ENCODE measurements around the gene MAPK8IP2. TPM values are rescaled to one million over a fixed set of nuclear protein-coding genes. Genes with fewer than 3 reads are reported as not detected.

The MAPK8IP2 gene
- polyA plus RNA-seq, 1 donor (not counting 4 experiments of a cell fraction or from before 2014, with no cell fraction given) = 0.29 TPM

DNA sequence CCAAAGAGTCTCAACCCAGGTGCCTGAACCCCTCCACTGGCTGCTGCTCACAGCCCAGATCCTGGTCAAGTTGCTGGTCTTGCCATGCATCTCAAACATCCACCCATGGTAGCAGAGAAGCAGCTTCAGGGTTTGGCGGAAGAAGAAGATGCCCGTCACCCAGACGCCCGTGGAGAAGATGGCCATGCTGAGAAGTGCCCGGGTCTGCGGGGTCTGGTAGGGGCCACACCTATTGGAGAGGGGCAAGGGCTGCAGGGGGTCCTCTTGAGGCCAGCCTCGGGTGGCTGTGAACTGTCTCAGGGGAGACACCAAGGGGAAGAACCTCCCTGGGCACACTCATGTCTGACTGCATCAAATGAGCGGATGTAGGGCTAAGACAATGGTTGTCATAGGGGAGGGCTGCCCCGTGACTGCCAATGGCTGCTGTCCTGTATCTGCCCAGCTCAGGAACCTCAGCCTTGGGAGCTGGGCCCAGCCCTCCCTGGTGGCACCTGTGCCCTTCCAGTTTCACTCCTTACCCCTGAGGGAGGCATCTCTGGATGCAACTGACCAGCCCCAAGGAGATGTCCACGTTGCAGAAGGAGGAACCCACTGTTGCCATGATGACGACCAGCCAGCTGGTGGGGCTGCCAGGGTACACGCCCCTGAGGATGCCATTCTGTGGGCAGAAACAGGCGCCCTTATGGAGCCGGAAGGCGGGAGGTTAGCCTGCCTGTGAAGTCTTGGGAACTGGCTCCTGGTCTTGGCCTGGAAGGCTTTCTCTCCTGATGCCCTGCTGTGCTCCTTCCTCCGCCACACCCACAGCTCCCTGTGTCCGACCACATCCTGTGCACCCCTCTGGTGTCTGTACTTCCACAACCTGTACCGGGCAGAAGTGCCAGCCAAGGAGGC lies 23.5 kb upstream of the MAPK8IP2 start:
- dilution Hi-C loops (cut with MboI; ENCODE audit: extremely low pct_ligation_motif_present, low sequenced_read_pairs) = no loop called here
- H3K9me1 ChIP-seq (ENCODE audit: control insufficient read depth, extremely low read depth, insufficient read depth, low read length) = no peaks in the 10 kb centered on the region
- TF ChIP-seq, protein P1, sequence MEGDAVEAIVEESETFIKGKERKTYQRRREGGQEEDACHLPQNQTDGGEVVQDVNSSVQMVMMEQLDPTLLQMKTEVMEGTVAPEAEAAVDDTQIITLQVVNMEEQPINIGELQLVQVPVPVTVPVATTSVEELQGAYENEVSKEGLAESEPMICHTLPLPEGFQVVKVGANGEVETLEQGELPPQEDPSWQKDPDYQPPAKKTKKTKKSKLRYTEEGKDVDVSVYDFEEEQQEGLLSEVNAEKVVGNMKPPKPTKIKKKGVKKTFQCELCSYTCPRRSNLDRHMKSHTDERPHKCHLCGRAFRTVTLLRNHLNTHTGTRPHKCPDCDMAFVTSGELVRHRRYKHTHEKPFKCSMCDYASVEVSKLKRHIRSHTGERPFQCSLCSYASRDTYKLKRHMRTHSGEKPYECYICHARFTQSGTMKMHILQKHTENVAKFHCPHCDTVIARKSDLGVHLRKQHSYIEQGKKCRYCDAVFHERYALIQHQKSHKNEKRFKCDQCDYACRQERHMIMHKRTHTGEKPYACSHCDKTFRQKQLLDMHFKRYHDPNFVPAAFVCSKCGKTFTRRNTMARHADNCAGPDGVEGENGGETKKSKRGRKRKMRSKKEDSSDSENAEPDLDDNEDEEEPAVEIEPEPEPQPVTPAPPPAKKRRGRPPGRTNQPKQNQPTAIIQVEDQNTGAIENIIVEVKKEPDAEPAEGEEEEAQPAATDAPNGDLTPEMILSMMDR (optimal IDR thresholded peaks at IDR 0.05 in 1 of 3, IDR thresholded peaks at IDR 0.05 in 1 of 3, conservative IDR thresholded peaks at IDR 0.05 in 1 of 3; ENCODE audit: extremely low read depth in 1 of 3, insufficient read depth in 2 of 3, low read length in 3 of 3) = no peak
- no peak for TF ChIP-seq EZH2 (IDR thresholded peaks at IDR 0.05; ENCODE audit: low read length)
- DNase-seq (ENCODE audit: low read depth, low spot score) (no peak), FAIRE-seq (no peak)
- peaks cover 10% of the 10 kb centered on the region for H3K79me2 ChIP-seq (ENCODE audit: control insufficient read depth, insufficient read depth, low read length)
- no peaks in the 10 kb centered on the region for H3K9me3 ChIP-seq (ENCODE audit: control insufficient read depth, low read depth, low read length)
- no peak overlapping the region for H3K9ac ChIP-seq (ENCODE audit: control insufficient read depth, extremely low read depth, insufficient read depth, low read length)
- no peak overlapping the region for H3K4me3 ChIP-seq (ENCODE audit: control insufficient read depth in 2 of 3, extremely low read depth in 1 of 3, insufficient read depth in 2 of 3, low read depth in 1 of 3, low read length in 3 of 3)
- H3K36me3 ChIP-seq (ENCODE audit: control insufficient read depth in 2 of 2, extremely low read depth in 1 of 2, insufficient read depth in 2 of 2, low read length in 2 of 2) = peaks cover 12 to 14% of the 10 kb centered on the region in 2 experiments
- H3K4me2 ChIP-seq (ENCODE audit: control insufficient read depth, extremely low read depth, insufficient read depth, low read depth, low read length) = no peak overlapping the region
- peaks cover 7% of the 10 kb centered on the region for H3K4me1 ChIP-seq (ENCODE audit: control insufficient read depth, extremely low read depth, insufficient read depth, low read length)
- H3K27ac ChIP-seq (ENCODE audit: control insufficient read depth, insufficient read depth, low read length) = no peak overlapping the region
- no peaks in the 10 kb centered on the region for H3K27me3 ChIP-seq (ENCODE audit: control insufficient read depth, extremely low read depth, insufficient read depth, low read length)
- no peaks in the 10 kb centered on the region for H4K20me1 ChIP-seq (ENCODE audit: control insufficient read depth, extremely low read depth, insufficient read depth, low read length)
- no peak overlapping the region for H2AFZ ChIP-seq (ENCODE audit: control insufficient read depth, low read length)

DNA sequence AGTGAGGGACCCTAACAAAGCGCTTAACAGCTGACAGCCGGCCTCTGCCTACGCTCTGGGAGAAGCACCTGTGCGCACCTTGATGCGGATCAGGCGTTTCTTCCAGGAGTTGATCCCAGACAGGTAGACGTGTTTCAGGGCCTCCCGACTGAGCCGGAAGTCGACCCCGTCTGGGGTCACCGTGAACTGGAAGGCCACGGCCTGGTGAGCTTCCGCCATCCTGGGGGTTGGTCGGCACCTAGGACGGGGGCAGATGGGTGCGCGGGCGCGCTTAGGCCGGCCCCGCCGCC lies 23.0 kb upstream of the MAPK8IP2 start:
- Histone ChIP-seq H3K4me3 (ENCODE audit: control insufficient read depth in 2 of 3, extremely low read depth in 1 of 3, insufficient read depth in 2 of 3, low read depth in 1 of 3, low read length in 3 of 3) (no peak overlapping the region), H4K20me1 (ENCODE audit: control insufficient read depth, extremely low read depth, insufficient read depth, low read length) (no peaks in the 10 kb centered on the region), H3K4me2 (ENCODE audit: control insufficient read depth, extremely low read depth, insufficient read depth, low read depth, low read length) (no peak overlapping the region), H2AFZ (ENCODE audit: control insufficient read depth, low read length) (no peak overlapping the region), H3K9me3 (ENCODE audit: control insufficient read depth, low read depth, low read length) (no peaks in the 10 kb centered on the region), H3K9me1 (ENCODE audit: control insufficient read depth, extremely low read depth, insufficient read depth, low read length) (no peaks in the 10 kb centered on the region), H3K4me1 (ENCODE audit: control insufficient read depth, extremely low read depth, insufficient read depth, low read length) (peaks cover 7% of the 10 kb centered on the region), H3K79me2 (ENCODE audit: control insufficient read depth, insufficient read depth, low read length) (peaks cover 11% of the 10 kb centered on the region), H3K36me3 (ENCODE audit: control insufficient read depth in 2 of 2, extremely low read depth in 1 of 2, insufficient read depth in 2 of 2, low read length in 2 of 2) (peaks cover 10 to 11% of the 10 kb centered on the region in 2 experiments), H3K9ac (ENCODE audit: control insufficient read depth, extremely low read depth, insufficient read depth, low read length) (no peak overlapping the region), H3K27me3 (ENCODE audit: control insufficient read depth, extremely low read depth, insufficient read depth, low read length) (no peaks in the 10 kb centered on the region), H3K27ac (ENCODE audit: control insufficient read depth, insufficient read depth, low read length) (no peak overlapping the region)
- FAIRE-seq (no peak), DNase-seq (ENCODE audit: low read depth, low spot score) (no peak)
- dilution Hi-C loops (cut with MboI; ENCODE audit: extremely low pct_ligation_motif_present, low sequenced_read_pairs) = no loop called here
- no peak for TF ChIP-seq EZH2 (IDR thresholded peaks at IDR 0.05; ENCODE audit: low read length)
- TF ChIP-seq, protein P1 (optimal IDR thresholded peaks at IDR 0.05 in 1 of 3, IDR thresholded peaks at IDR 0.05 in 1 of 3, conservative IDR thresholded peaks at IDR 0.05 in 1 of 3; ENCODE audit: extremely low read depth in 1 of 3, insufficient read depth in 2 of 3, low read length in 3 of 3) = no peak

Measured in keratinocyte (primary cell).